Skin epidermis (tissue), 12 donors: ENCODE measurements around the gene CENPA.
"Not testable (repeated sequence)": the region's sequence is repeated elsewhere in the genome, so short reads cannot be mapped to it uniquely, and the experiment has no call there.

Experiments used
- H3K27ac ChIP-seq, 21 experiments: fragments of 200-600 bp; sonication (generic) in 11 of 21; one replicate each; pipeline ENCODE4 v1.5.0; 2020; ENCODE audit warnings: mild to moderate bottlenecking in 3 of 21, inconsistent platforms in 2 of 21, moderate library complexity in 2 of 21
- H3K4me3 ChIP-seq, 7 experiments: fragments of 200-600 bp; sonication (generic) in 2 of 7; one replicate each; pipeline ENCODE4 v1.5.0; 2020; ENCODE audit warnings: inconsistent platforms in 2 of 7, mild to moderate bottlenecking in 2 of 7, moderate library complexity in 1 of 7

Gene CENPA

DNA sequence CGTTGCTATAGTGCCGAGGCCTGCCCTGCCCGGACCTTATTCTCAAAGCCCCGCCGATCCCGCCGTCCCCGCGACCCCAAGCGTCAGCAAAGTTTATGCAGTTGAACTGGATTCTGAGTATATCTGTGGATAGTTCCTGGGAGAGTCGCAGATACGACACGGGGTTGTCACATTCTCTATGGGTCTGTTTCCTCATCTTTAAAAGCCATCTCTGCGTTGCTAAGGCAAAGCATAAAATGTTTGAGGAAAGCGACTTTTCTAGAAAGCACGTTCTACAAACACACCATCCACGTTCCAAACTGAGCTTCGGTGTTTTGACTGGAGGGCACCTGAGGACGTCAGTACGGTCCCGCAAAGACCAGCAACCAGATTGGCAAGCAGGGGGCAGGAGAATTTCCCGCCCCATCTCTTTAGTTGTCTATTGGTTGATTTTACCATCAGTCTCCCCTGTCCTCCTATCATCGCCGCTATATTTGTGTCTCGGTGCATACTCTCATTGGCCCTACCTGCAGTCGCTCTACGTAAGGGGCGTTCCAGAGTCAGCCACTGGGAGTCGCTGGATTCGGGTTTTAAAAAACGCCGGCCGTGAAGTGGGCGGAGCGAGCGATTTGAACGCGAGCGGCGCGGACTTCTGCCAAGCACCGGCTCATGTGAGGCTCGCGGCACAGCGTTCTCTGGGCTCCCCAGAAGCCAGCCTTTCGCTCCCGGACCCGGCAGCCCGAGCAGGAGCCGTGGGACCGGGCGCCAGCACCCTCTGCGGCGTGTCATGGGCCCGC is at the start of gene CENPA:
Gene CENPA, plus strand, starts transcription at position 626 of the 776 bp plus-strand sequence. Its CDS starts 141 bp downstream, at position 767.
- peak within 1 kb of the TSS; percentile 76 to 96 (median 89) for H3K4me3 ChIP-seq
- H3K27ac ChIP-seq = peak within 1 kb of the TSS in 16 of 21 experiments; percentile 9 to 72 (median 48)

DNA sequence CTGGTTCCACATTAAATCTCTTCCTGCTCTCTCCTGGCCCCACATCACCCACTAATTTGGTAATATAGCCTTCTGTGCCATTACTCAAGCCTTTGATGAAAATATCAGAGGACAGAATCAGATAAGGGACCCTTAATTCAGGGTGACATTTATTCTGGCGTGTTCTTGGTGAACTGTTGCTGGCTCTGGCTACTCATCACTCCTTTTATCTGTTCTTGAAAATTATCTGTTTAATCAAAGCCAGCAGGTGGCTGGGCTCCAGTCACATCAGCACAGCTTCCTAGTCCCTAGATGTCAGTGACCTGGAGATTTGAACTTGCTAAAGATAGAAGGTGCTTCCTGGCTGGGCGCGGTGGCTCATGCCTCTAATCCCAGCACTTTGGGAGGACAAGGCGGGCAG is 48.6 kb upstream of the CENPA start:
- Histone ChIP-seq H3K4me3 (no peak overlapping the region), H3K27ac (no peak overlapping the region)

DNA sequence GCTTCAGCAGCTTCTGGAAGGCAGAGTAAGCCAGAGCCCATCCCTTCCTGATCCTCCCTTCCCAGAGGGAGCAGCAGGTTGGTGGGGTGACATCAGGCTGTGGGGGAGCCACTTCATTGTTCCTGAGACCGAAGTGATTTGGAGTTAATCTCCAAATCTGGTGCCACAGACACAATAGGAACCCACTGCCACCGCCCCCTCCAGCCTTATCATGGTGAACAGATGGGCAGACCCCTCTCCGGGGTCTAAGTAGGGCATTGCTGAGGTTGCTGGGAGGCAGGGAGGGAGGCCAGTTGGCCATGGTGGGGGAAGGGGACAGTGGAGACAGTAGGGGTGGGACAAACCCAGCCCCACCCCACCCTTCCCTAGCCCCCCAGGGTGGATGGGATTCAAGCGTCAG is 47.4 kb upstream of the CENPA start:
- H3K4me3 ChIP-seq = no peak overlapping the region
- no peak overlapping the region for H3K27ac ChIP-seq

DNA sequence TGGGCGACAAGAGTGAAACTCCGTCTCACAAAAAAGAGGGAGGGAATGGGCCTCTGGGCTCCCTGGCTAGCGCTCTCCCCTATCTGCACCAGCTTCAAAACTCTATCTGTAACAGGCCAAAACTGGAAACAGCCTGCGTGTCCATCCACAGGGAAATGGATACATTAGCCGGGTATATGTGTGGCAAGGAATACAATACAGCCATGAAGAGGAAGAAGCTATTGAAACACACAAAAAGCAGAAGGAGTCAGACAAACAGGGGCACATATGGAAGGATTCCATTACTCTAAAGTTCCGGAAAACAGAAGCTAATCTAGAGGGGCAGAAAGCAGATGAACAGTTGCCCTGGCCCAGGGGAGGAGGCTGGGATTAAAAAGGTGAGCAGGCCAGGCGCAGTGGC is 46.3 kb upstream of the CENPA start:
- H3K4me3 ChIP-seq = no peak overlapping the region

DNA sequence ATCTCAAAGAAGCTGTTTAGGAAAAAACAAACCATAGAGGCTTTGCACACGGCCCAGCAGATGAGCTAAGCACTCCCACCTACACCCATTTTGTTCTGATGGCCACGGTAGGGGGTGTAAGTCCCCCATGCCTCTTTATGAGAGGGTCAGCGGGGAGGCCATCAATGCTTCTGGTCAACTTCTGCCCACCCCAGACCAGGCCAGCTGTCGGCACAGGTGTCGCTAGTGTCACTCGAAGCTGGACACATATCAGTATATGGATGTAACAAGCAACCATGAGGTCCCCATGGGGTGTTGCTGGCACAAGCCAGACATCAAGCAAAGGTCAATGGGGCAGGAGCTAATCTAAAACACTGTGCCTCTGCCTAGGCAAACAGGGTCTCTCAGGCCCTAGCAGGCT is 45.5 kb upstream of the CENPA start:
- Histone ChIP-seq H3K27ac (no peak overlapping the region), H3K4me3 (no peak overlapping the region)

More for the DNA sequence above, 46.3 kb upstream of the CENPA start:
- no peak overlapping the region for H3K27ac ChIP-seq

DNA sequence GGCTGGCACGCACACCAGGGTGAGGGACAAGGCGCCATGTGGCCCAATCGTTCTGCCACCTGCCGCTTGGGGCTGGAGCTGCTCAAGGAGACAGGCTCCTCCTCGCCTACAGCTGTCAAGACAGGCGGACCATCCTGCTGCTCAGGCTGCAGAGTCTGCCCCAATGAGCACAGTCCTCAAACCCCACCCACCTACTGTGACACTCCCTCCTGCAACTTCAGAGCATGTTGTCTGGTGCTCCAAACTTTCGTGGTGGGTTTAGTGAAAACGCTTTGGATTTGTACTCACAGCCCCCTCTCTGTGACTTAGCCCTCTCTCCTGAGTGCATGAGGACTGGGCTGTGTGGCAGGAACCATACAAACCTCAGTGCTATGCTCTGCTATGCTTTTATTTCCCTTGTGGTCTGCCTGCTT is 45.0 kb upstream of the CENPA start:
- Histone ChIP-seq H3K4me3 (no peak overlapping the region), H3K27ac (no peak overlapping the region)

GRCh38 chr2:26742048-26742770 is 43.6 kb upstream of the CENPA start:
- no peak overlapping the region for H3K4me3 ChIP-seq

DNA sequence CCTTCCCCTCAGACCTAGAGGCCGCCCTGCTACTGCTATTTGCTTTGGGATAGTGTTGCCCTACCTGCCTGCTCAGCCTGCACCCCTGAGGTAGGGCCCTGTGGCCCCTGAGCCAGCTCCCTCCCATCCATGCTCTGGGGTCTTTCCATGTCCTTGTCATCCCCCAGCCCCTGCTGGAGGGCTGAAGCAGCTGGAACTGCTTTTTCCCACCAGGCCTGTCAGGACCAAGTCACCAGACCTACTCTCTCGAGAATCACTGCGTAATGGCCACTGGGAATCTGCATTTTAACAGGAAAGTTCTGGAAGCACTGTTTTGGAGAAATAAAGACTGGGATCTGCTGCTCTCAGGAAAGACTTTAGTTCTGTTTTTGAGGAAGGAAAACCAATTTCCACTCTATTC is 42.0 kb upstream of the CENPA start:
- no peak overlapping the region for H3K4me3 ChIP-seq

More at GRCh38 chr2:26742048-26742770, 43.6 kb upstream of the CENPA start:
- H3K27ac ChIP-seq = no peak overlapping the region

DNA sequence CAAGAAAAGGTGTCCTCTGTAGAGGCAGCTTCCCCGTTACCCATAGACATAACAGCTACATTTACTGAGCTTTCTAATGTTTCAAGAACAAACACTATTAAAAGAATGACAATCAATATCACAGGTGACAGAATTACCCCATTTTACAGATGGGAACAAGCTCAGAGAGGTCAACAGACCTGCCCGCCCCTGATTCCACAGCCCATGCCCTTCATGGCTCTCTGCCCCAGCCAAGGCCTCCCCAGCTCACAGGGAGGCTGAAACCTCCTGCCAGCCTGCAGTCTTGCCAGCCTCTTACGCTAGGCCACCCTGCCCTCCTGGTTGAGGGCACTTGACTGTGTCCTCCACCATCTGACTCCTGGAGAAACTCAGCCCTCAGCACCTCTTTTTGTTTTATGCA is 40.9 kb upstream of the CENPA start:
- Histone ChIP-seq H3K4me3 (no peak overlapping the region), H3K27ac (no peak overlapping the region)

More for the DNA sequence above, 42.0 kb upstream of the CENPA start:
- H3K27ac ChIP-seq = no peak overlapping the region

GRCh38 chr2:26745609-26746327 is 40.1 kb upstream of the CENPA start:
- H3K27ac ChIP-seq = no peak overlapping the region
- H3K4me3 ChIP-seq = no peak overlapping the region

DNA sequence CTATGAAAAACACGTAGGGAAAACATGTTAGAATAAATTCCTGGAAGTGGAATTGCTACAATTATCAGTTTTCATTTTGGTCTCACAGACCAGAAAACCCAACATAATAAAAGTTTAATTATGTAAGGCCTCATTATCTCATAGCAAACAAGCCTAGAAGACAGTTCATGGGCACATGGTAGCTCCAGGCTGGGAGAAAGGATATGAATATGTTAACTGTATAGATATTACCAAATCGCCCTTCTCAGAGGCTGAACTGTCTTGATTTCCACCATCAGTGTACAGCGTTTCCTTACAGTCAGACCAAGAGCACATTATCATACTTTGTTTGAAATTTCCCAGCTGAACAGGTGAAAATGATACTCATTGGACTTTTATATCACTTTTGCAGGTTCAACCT is 38.9 kb upstream of the CENPA start:
- Histone ChIP-seq H3K27ac (no peak overlapping the region), H3K4me3 (no peak overlapping the region)

GRCh38 chr2:26749787-26750420 is 36.0 kb upstream of the CENPA start:
- not testable (repeated sequence) for H3K4me3 ChIP-seq, H3K27ac ChIP-seq

- H3K4me3 ChIP-seq, H3K27ac ChIP-seq: not testable (repeated sequence)
Observed at GRCh38 chr2:26750467-26750866, 35.4 kb upstream of the CENPA start.

DNA sequence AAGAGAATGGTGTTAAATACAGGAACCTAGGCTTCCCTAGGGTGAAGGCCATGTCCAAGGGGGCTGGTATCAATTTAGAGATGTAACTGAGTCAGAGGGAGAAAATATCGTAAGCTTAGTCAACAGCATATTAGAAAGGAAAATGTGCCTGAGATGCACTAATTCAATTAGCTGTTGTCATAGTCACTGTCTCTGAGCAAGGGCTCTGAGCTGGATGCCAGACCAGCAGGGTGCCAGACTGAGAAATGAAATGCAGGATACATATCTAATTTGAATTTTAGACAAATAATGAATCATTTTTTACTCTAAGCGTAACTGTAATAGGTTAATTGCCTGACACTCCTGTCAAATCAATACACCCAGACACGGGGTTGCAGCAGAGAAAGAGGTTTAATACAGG is 33.2 kb upstream of the CENPA start:
- Histone ChIP-seq H3K27ac (no peak overlapping the region), H3K4me3 (no peak overlapping the region)

GRCh38 chr2:26754539-26754938 is 31.3 kb upstream of the CENPA start:
- Histone ChIP-seq H3K27ac (no peak overlapping the region), H3K4me3 (no peak overlapping the region)

DNA sequence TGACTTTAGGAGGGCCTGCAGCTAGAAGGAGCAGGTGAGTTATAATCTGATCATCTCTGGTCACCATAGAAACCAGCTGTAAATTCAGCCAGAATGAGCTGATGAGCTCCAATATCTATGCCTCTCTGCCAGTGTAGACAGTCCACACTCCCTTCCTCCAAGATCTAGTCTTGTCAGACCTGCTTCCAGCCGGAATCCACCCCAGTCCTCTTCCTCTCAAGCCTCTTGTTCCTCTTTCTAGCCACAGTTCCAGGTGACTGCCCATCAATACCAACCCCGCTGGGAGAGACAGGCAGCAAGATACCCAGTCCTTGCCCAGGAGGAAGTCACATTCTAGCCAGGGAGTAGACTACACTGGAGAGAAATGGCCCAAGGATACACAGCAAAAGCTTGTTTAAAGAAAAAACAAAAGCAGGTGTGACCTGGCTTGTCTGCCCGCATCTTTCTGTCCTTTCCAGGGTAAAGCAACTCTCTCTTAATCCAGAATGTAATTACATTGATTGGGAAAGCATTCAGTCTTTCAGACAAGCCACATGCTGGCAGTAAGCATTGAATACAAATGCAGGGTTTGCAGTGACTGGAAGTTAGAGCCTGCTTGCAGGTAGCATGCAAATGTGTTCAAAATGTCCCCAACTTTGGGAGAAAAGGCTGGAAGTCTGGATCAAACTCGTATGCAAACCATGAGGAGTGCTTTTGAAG is 30.7 kb upstream of the CENPA start:
- Histone ChIP-seq H3K27ac (peak overlapping the region in 1 of 21 experiments; percentile 18), H3K4me3 (no peak overlapping the region)

DNA sequence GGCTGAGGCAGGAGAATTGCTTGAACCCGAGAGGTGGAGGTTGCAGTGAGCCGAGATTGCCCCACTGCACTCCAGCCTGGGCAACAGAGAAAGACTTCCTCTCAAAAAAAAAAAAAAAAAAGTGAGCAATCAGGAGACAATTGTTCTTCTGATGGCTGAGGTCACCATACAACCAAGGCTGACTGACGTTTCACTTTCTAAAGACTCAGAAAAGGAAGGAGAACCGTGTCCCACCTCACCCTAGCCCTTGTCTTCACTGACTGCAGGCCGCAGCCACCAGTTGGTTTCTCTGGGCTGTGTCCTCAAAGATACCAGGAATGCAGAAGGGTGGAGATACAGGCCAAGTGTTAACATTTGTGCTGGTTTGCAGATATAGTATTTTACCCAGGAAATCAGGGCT is 29.5 kb upstream of the CENPA start:
- no peak overlapping the region for H3K27ac ChIP-seq
- no peak overlapping the region for H3K4me3 ChIP-seq

GRCh38 chr2:26757873-26758789 is 27.7 kb upstream of the CENPA start:
- Histone ChIP-seq H3K4me3 (no peak overlapping the region), H3K27ac (peak overlapping the region in 13 of 21 experiments; percentile 24 to 73 (median 61))
